ENCODE measurements around the gene LHX8. TPM values are rescaled to one million over a fixed set of nuclear protein-coding genes. Genes with fewer than 3 reads are reported as not detected.
"Not testable (repeated sequence)": the region's sequence is repeated elsewhere in the genome, so short reads cannot be mapped to it uniquely, and the experiment has no call there.

LHX8 gene
- total RNA-seq, 1 donor from 2014 or later = 0.52 TPM

- no peaks in the 10 kb centered on the region for H3K27me3 ChIP-seq (ENCODE audit: insufficient read depth, low read length)
- TF ChIP-seq CTCF (IDR thresholded peaks at IDR 0.05; ENCODE audit: insufficient read depth, low read depth, low read length) = no peak
- no peak overlapping the region for H2AFZ ChIP-seq (ENCODE audit: low read depth, low read length)
- Mint-ChIP-seq H3K4me1 (ENCODE audit: low read depth, unreplicated experiment) (peaks cover 4% of the 10 kb centered on the region), H3K9me3 (ENCODE audit: unreplicated experiment) (no peaks in the 10 kb centered on the region), H3K27ac (ENCODE audit: unreplicated experiment) (no peak overlapping the region), H3K36me3 (ENCODE audit: low read depth, unreplicated experiment) (no peaks in the 10 kb centered on the region), H3K27me3 (ENCODE audit: low read depth, unreplicated experiment) (no peaks in the 10 kb centered on the region), H3K4me3 (ENCODE audit: unreplicated experiment) (no peak overlapping the region)
- no peak overlapping the region for H3K9ac ChIP-seq (ENCODE audit: low read length)
- no peak overlapping the region for H3K27ac ChIP-seq (ENCODE audit: low read depth, low read length)
- no peaks in the 10 kb centered on the region for H3K9me3 ChIP-seq (ENCODE audit: insufficient read depth, low read depth, low read length)
- H3K4me3 ChIP-seq (ENCODE audit: insufficient read depth, low read depth, low read length) = no peak overlapping the region
- H3K79me2 ChIP-seq (ENCODE audit: insufficient read depth, low read length) = no peaks in the 10 kb centered on the region
- no peaks in the 10 kb centered on the region for H3K4me1 ChIP-seq (ENCODE audit: insufficient read depth, low read length)
- H3K4me2 ChIP-seq (ENCODE audit: low read length) = no peak overlapping the region
- H3K36me3 ChIP-seq (ENCODE audit: insufficient read depth, low read length) = no peaks in the 10 kb centered on the region
- FAIRE-seq (no peak), DNase-seq (ENCODE audit: low read depth) (no peak)
- H4K20me1 ChIP-seq (ENCODE audit: insufficient read depth, low read length) = no peaks in the 10 kb centered on the region
Measured at GRCh38 chr1:75100481-75101092, 33.6 kb upstream of the LHX8 start.

- not testable (repeated sequence) for H3K27ac Mint-ChIP-seq (ENCODE audit: unreplicated experiment); H3K36me3 ChIP-seq (ENCODE audit: insufficient read depth, low read length); H3K27me3 ChIP-seq (ENCODE audit: insufficient read depth, low read length); H3K9me3 ChIP-seq (ENCODE audit: insufficient read depth, low read depth, low read length); H4K20me1 ChIP-seq (ENCODE audit: insufficient read depth, low read length); DNase-seq (ENCODE audit: low read depth); H3K36me3 Mint-ChIP-seq (ENCODE audit: low read depth, unreplicated experiment); H3K4me2 ChIP-seq (ENCODE audit: low read length); H3K4me3 Mint-ChIP-seq (ENCODE audit: unreplicated experiment); H3K79me2 ChIP-seq (ENCODE audit: insufficient read depth, low read length); H3K4me3 ChIP-seq (ENCODE audit: insufficient read depth, low read depth, low read length); H3K4me1 Mint-ChIP-seq (ENCODE audit: low read depth, unreplicated experiment); H3K9me3 Mint-ChIP-seq (ENCODE audit: unreplicated experiment); FAIRE-seq; H3K4me1 ChIP-seq (ENCODE audit: insufficient read depth, low read length); H3K27me3 Mint-ChIP-seq (ENCODE audit: low read depth, unreplicated experiment); H2AFZ ChIP-seq (ENCODE audit: low read depth, low read length); H3K27ac ChIP-seq (ENCODE audit: low read depth, low read length); H3K9ac ChIP-seq (ENCODE audit: low read length)
Measured at GRCh38 chr1:75112362-75112951, 21.7 kb upstream of the LHX8 start.

- Mint-ChIP-seq H3K4me1 (ENCODE audit: low read depth, unreplicated experiment) (no peaks in the 10 kb centered on the region), H3K4me3 (ENCODE audit: unreplicated experiment) (no peak overlapping the region), H3K27me3 (ENCODE audit: low read depth, unreplicated experiment) (peaks cover 3% of the 10 kb centered on the region), H3K9me3 (ENCODE audit: unreplicated experiment) (peaks cover 2% of the 10 kb centered on the region), H3K36me3 (ENCODE audit: low read depth, unreplicated experiment) (no peaks in the 10 kb centered on the region), H3K27ac (ENCODE audit: unreplicated experiment) (no peak overlapping the region)
- no peaks in the 10 kb centered on the region for H3K9me3 ChIP-seq (ENCODE audit: insufficient read depth, low read depth, low read length)
- H3K79me2 ChIP-seq (ENCODE audit: insufficient read depth, low read length) = no peaks in the 10 kb centered on the region
- no peaks in the 10 kb centered on the region for H4K20me1 ChIP-seq (ENCODE audit: insufficient read depth, low read length)
- TF ChIP-seq CTCF (IDR thresholded peaks at IDR 0.05; ENCODE audit: insufficient read depth, low read depth, low read length) = no peak
- no peak for TF ChIP-seq EZH2 (IDR thresholded peaks at IDR 0.05; ENCODE audit: insufficient read depth, low read length)
- no peak overlapping the region for H2AFZ ChIP-seq (ENCODE audit: low read depth, low read length)
- no peak for DNase-seq (ENCODE audit: low read depth)
- no peak overlapping the region for H3K4me3 ChIP-seq (ENCODE audit: insufficient read depth, low read depth, low read length)
- no peak overlapping the region for H3K27ac ChIP-seq (ENCODE audit: low read depth, low read length)
- no peaks in the 10 kb centered on the region for H3K27me3 ChIP-seq (ENCODE audit: insufficient read depth, low read length)
- H3K4me2 ChIP-seq (ENCODE audit: low read length) = no peak overlapping the region
- H3K4me1 ChIP-seq (ENCODE audit: insufficient read depth, low read length) = no peaks in the 10 kb centered on the region
- FAIRE-seq = no peak
- no peaks in the 10 kb centered on the region for H3K36me3 ChIP-seq (ENCODE audit: insufficient read depth, low read length)
- no peak overlapping the region for H3K9ac ChIP-seq (ENCODE audit: low read length)
Measured at GRCh38 chr1:75115654-75116053, 18.5 kb upstream of the LHX8 start.
